ENCODE data around the gene TEP1.
A peak's percentile ranks its signal among the peaks of the same experiment; 100 is the strongest.
"Not testable (repeated sequence)": the region's sequence is repeated elsewhere in the genome, so short reads cannot be mapped to it uniquely, and the experiment has no call there.

The TEP1 gene

DNA sequence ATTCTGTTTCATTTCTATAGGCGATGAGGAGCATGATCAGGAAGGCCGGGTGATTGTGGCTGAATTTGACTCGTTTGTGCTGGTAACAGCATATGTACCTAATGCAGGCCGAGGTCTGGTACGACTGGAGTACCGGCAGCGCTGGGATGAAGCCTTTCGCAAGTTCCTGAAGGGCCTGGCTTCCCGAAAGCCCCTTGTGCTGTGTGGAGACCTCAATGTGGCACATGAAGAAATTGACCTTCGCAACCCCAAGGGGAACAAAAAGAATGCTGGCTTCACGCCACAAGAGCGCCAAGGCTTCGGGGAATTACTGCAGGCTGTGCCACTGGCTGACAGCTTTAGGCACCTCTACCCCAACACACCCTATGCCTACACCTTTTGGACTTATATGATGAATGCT, 43.7 kb upstream of the TEP1 start:
- no peak overlapping the region for H3K27ac ChIP-seq

DNA sequence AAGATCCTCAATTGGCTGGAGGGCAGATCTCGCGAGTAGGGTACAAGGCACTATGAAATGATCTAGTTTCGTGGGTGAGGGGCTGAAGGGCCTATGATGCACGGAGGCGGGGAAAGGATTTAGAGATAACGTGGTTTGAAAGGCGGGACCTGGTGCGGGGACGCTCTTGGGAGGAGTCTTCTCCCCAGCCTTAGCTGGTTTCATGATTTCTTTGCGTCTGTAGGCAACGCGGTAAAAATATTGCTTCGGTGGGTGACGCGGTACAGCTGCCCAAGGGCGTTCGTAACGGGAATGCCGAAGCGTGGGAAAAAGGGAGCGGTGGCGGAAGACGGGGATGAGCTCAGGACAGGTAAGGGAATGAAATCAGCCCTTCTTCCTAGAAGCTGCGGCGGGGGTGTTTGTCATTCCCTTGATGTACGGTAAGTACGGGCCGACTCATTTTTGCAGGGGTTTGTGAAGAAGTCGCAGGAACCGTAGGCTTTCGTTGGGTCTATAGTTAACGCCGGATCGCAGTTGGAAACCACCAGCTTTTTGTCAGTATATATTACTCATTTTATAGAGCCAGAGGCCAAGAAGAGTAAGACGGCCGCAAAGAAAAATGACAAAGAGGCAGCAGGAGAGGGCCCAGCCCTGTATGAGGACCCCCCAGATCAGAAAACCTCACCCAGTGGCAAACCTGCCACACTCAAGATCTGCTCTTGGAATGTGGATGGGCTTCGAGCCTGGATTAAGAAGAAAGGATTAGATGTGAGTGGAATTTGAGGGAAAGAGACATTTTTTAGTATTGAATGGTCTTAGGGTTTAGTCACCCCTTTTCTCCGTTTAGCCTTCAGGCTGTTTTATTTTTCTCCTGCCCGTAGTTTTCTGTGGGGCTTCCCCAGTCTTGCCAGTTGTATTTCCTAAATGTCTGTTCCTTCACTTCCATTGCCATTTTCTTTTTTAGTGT, 42.3 kb upstream of the TEP1 start:
- intact Hi-C loops (cut with DNase I; ENCODE audit: low total_unique reads) = no loop called here
- DNase-seq = no peak
- H3K4me1 ChIP-seq = peaks cover 0 to 49% (median 37%) of the 10 kb centered on the region in 4 donors
- peak overlapping the region; percentile 84 to 93 for H3K27ac ChIP-seq
- TF ChIP-seq, protein P1, sequence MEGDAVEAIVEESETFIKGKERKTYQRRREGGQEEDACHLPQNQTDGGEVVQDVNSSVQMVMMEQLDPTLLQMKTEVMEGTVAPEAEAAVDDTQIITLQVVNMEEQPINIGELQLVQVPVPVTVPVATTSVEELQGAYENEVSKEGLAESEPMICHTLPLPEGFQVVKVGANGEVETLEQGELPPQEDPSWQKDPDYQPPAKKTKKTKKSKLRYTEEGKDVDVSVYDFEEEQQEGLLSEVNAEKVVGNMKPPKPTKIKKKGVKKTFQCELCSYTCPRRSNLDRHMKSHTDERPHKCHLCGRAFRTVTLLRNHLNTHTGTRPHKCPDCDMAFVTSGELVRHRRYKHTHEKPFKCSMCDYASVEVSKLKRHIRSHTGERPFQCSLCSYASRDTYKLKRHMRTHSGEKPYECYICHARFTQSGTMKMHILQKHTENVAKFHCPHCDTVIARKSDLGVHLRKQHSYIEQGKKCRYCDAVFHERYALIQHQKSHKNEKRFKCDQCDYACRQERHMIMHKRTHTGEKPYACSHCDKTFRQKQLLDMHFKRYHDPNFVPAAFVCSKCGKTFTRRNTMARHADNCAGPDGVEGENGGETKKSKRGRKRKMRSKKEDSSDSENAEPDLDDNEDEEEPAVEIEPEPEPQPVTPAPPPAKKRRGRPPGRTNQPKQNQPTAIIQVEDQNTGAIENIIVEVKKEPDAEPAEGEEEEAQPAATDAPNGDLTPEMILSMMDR (IDR thresholded peaks at IDR 0.05) = no peak
- peaks cover 41 to 56% (median 47%) of the 10 kb centered on the region in 3 donors for H3K36me3 ChIP-seq
- peak overlapping the region; percentile 71 to 72 for H3K4me3 ChIP-seq
- H3K9me3 ChIP-seq = no peaks in the 10 kb centered on the region
- H3K27me3 ChIP-seq = no peaks in the 10 kb centered on the region

More for the DNA sequence above, 43.7 kb upstream of the TEP1 start:
- peaks cover 34 to 42% (median 39%) of the 10 kb centered on the region in 3 donors for H3K36me3 ChIP-seq
- H3K4me1 ChIP-seq = peaks cover 0 to 52% (median 38%) of the 10 kb centered on the region in 4 donors
- intact Hi-C loops (cut with DNase I; ENCODE audit: low total_unique reads) = no loop called here
- no peaks in the 10 kb centered on the region for H3K9me3 ChIP-seq
- TF ChIP-seq, protein P1 (IDR thresholded peaks at IDR 0.05) = no peak
- no peak overlapping the region for H3K4me3 ChIP-seq
- H3K27me3 ChIP-seq = no peaks in the 10 kb centered on the region
- DNase-seq = no peak

DNA sequence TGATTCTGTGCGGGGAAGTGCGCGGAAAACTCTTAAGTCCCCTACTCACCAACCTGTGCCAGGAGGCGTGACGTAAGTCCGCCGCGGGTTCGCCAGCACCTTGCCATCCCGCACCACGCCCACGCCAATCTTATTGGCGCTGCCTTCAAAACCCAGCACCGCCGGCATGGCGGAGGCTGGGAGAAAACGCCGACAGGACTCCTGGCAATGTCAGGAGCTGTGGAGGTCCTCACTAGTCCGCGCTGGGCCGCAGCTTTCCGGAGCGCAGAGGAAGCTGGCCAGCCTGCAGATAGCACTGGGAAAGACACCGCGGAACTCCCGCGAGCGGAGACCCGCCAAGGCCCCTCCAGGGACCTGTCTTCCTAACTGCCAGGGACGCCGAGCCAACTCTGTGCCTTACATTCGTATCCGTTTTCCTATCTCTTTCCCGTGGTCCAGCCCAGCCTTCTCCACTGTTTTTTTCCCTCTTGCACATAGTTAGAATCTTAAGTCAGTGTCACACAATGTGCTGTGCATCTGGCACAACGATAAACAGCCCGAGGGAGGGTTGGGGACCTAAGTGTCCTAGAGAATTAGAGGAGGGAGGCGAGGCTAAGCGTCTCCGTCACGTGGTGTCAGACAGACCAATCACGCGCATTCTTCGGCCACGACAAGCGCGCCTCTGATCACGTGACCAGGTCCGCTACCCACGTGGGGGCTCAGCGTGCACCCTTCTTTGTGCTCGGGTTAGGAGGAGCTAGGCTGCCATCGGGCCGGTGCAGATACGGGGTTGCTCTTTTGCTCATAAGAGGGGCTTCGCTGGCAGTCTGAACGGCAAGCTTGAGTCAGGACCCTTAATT, 41.4 kb upstream of the TEP1 start, which contains the start of the genes APEX1 and OSGEP:
Gene APEX1 (plus strand): TSS at position 711 of the 839 bp plus-strand sequence. CDS start 420 bp downstream, outside the sequence.
Gene OSGEP (minus strand): TSS at position 297 of the 839 bp plus-strand sequence. CDS start 129 bp downstream, at position 168.
- TF ChIP-seq, protein P1 (IDR thresholded peaks at IDR 0.05) = no peak
- no peaks in the 10 kb centered on the region for H3K27me3 ChIP-seq
- intact Hi-C loops (cut with DNase I; ENCODE audit: low total_unique reads) = loop anchor here (5.0 kb wide), 1 partner anchor 37 kb away; no protein-coding TSS in a partner anchor
- H3K27ac ChIP-seq = peak within 1 kb of the TSS; percentile 84 to 93
- peaks cover 50 to 61% (median 52%) of the 10 kb centered on the region in 3 donors for H3K36me3 ChIP-seq
- peak; percentile 99 for DNase-seq
- H3K4me3 ChIP-seq = peak within 1 kb of the TSS; percentile 71 to 72
- no peaks in the 10 kb centered on the region for H3K9me3 ChIP-seq
- peaks cover 0 to 40% (median 29%) of the 10 kb centered on the region in 4 donors for H3K4me1 ChIP-seq

DNA sequence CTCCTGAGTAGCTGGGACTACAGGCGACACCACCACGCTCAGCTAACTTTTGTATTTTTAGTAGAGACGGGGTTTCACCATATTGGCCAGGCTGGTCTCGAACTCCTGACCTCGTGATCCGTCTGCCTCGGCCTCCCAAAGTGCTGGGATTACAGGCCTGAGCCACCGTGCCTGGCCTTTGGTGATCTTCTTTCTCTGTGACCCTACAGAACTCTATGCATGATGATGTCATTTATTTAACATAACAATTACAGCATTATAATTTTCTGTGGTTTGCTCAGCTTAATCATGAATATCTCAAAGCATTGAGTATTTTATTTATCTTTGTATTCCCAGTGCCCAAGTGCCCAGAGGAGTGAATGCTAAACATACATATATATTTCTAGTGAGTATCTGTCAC, 39.5 kb upstream of the TEP1 start:
- Histone ChIP-seq H3K4me1 (peaks cover 0 to 30% (median 22%) of the 10 kb centered on the region in 4 donors), H3K36me3 (peaks cover 52 to 61% (median 53%) of the 10 kb centered on the region in 3 donors), H3K27ac (peak overlapping the region in 1 of 2 donors; percentile 84)
- not testable (repeated sequence) for DNase-seq, H3K9me3 ChIP-seq, H3K4me3 ChIP-seq, H3K27me3 ChIP-seq
- intact Hi-C loops (cut with DNase I; ENCODE audit: low total_unique reads) = loop anchor here (5.0 kb wide), 1 partner anchor 36 kb away; no protein-coding TSS in a partner anchor

DNA sequence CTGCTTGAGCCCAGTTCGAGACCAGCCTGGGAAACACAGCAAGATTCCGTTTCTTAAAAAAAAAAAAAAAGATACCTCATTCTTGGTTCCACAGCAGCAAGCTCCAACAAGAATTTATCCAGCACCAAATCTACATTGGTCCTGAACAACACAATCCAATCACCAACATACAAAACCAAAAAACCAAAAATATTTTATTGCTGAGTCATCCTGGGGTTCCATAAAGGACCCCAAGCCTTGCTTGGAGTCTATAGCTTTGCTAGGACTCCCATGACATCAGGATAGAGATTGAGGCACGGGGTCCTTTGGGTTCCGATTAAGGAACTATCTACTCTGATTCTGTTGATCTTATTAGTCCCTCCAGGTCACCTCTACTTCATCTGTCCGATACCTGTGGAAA, 33.6 kb upstream of the TEP1 start:
- TF ChIP-seq, protein P1 (IDR thresholded peaks at IDR 0.05) = no peak
- Histone ChIP-seq H3K9me3 (no peaks in the 10 kb centered on the region), H3K4me1 (no peaks in the 10 kb centered on the region), H3K4me3 (no peak overlapping the region), H3K27me3 (no peaks in the 10 kb centered on the region), H3K36me3 (peaks cover 54 to 62% (median 58%) of the 10 kb centered on the region in 3 donors), H3K27ac (no peak overlapping the region)
- DNase-seq = no peak
- intact Hi-C loops (cut with DNase I; ENCODE audit: low total_unique reads) = no loop called here

DNA sequence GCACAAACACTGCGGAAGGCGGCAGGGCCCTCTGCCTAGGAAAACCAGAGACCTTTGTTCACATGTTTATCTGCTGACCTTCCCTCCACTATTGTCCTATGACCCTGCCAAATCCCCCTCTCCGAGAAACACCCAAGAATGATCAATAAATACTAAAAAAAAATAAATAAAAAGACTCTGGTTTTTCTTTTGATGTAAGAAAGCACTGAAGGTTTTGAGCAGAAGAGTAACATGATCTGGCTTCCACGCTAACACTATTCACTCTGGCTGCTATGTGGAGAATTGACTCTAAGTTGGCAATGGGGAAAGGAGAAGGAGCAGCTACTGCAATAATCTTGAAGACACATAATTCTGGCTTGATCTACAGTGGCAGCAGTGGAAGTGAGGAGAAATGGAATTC, 30.3 kb upstream of the TEP1 start:
- H3K4me1 ChIP-seq; DNase-seq; H3K27ac ChIP-seq; intact Hi-C loops (cut with DNase I; ENCODE audit: low total_unique reads); H3K27me3 ChIP-seq; H3K4me3 ChIP-seq; H3K9me3 ChIP-seq: not testable (repeated sequence)
- H3K36me3 ChIP-seq = peaks cover 28 to 31% (median 30%) of the 10 kb centered on the region in 3 donors

All from tibial artery (tissue), 4 donors.